ENCODE results near the gene GRM7.

GRCh38 chr3:7573330-7573729 is 712.4 kb downstream of the GRM7 start:
- TF ChIP-seq CBX3 (IDR thresholded peaks at IDR 0.05; ENCODE audit: borderline replicate concordance in 1 of 2, low read length in 2 of 2) = no peak
- no peak for TF ChIP-seq ESRRA (IDR thresholded peaks at IDR 0.05; ENCODE audit: borderline replicate concordance, low read depth)
- no peak for TF ChIP-seq POLR2A (conservative IDR thresholded peaks at IDR 0.05)
- no peak for TF ChIP-seq ZBTB1 (CRISPR knock-in tag; IDR thresholded peaks at IDR 0.05; ENCODE audit: borderline replicate concordance, low read depth)
- no peak for TF ChIP-seq CHD2 (IDR thresholded peaks at IDR 0.05; ENCODE audit: low read depth, low read length)
- no peak for TF ChIP-seq DPF2 (IDR thresholded peaks at IDR 0.05)
- no peak for TF ChIP-seq FOXA1 (IDR thresholded peaks at IDR 0.05; ENCODE audit: borderline replicate concordance)
- TF ChIP-seq U2AF2 (optimal IDR thresholded peaks at IDR 0.05; ENCODE audit: low read depth, low read length) = no peak
- no peak for TF ChIP-seq CEBPB (tag; IDR thresholded peaks at IDR 0.05)
- TF ChIP-seq PTBP1 (IDR thresholded peaks at IDR 0.05; ENCODE audit: low read depth, low read length) = no peak
- no peak for TF ChIP-seq ZNF41 (CRISPR knock-in tag; conservative IDR thresholded peaks at IDR 0.05)
- TF ChIP-seq ZNF384 (IDR thresholded peaks at IDR 0.05; ENCODE audit: low read depth, low read length) = no peak
- no peak for TF ChIP-seq PHB2 (IDR thresholded peaks at IDR 0.05; ENCODE audit: low read depth)
- no peak for TF ChIP-seq HDAC6 (IDR thresholded peaks at IDR 0.05; ENCODE audit: low read depth, low read length)

All from K562 (cell line).